ENCODE data around the gene PPP1R12C.
"Not testable (repeated sequence)": the region's sequence is repeated elsewhere in the genome, so short reads cannot be mapped to it uniquely, and the experiment has no call there.

The PPP1R12C gene

DNA sequence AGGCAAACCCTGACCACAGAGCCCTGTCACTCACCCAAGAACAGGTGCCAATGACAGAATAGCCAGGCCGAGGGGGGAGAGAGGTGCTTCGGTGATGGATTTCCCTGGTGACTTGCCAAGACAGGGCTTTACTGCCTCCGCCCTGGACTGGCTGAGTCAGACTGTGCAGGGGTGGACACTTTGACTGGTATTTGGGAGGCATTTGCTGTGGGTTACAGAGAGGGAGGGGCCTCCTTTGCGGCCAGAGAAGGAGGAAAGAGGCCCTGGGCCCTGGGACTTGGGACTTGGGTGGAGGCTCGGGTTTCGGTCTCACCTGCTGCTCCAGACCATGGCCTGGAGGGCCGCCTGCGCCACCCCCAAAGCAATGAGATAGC lies 46.3 kb downstream of the PPP1R12C start:
- no peak for DNase-seq (ENCODE audit: low spot score)

DNA sequence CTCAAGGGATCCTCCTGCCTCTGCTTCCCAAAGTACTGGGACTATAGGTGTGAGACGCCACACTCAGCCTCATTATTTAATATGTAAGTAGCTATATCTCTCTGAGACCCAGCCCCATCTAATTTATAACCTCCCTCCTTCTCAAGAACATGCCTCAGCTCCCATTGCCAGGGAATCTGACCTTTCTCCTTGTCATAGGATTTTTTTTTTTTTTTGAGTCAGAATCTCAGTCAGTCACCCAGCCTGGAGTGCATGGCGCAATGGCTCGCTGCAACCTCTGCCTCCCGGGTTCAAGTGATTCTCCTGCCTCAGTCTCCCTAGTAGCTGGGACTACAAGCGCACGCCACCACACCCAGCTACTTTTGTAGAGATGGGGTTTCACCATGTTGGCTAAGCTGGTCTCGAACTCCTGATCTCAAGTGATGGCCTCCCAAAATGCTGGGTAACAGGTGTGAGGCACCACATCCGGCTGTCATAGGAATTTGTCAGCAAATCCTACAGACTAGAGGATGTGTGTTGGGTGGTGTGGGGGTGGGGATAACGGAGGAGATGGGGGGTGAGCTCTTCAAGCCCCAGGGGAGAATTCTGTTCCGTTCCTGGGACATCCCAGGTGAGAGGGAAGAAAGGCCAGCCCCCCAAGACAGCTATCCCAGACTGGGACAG lies 46.8 kb downstream of the PPP1R12C start:
- DNase-seq (ENCODE audit: low spot score), result no peak

DNA sequence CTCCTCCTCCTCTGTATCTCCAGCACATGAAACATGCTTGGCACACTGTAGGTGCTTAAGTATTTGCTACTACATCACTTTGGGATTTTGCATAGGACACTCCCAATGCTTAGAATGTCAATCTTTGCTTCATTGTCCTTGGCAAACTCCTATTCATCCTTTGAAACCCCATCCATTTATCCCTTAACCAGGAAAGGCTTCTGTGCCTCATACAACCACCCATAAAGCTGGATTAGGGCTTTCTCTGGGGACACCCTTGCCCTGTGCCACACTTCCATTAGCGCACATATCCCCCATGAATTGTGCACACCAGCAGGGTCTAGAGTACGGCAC lies 47.6 kb downstream of the PPP1R12C start:
- no peak for DNase-seq (ENCODE audit: low spot score)

DNA sequence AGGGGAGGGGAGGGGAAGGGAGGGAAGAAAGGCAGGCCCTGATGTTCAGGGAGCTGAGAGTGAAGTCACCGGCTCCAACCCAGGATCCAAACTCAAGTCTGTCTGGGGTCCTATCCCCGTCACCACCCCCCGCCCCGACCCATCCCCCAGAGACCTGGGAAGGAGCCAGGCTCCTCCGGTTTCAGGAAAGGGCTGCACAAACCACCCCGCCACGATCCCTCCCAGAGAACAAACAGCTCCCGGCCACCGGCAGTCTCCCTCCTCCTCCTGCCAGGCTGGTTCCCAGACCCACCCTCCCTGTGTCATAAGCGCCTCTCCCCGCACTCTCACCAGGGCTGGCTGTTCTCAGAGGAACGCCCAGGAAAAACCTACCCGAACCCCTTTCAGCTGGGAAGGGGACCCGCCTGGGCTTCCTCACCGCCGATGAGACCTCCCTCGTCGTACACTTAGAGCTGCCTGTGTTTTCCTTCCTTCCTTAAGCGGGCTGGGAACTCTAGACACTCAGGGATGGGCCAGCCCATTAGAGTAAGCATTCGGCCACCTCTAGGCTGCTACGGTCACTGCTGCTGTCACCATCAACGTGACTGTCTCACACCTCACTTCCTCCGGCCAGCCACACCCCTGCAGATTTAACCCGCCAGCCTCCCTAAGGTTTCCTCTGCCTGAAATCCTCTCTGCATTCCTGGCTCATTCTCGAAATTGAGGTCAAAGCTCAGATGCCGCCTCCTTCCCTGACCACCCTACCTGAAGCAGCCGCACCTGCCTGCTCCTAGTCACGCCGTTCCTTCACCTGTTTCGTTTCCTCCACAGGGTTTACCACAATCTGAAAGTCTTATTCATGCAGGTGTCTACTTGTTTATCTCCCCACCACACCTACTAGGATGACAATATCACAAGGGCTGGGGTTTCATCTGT lies 48.2 kb downstream of the PPP1R12C start:
- no peak for DNase-seq (ENCODE audit: low spot score)

DNA sequence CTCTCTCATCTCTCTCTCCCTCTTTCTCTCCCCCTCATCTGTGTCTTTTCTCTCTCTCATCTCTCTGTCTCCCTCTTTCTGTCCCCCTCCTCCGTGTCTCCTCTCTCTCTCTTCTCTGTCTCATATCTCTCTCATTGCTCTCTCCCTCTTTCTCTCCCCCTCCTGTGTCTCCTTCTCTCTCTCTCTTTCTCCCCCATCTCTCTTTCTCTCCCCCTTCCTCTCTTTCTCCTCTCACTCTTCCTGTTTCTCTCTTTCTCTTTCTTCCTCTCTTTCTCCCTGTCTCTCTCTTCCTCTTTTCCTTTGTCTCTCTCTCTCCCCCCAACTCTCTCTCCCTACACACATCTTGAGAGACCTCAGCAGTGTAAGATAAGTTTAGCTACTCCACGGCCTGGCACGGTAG lies 49.6 kb downstream of the PPP1R12C start:
- no peak for DNase-seq (ENCODE audit: low spot score)

DNA sequence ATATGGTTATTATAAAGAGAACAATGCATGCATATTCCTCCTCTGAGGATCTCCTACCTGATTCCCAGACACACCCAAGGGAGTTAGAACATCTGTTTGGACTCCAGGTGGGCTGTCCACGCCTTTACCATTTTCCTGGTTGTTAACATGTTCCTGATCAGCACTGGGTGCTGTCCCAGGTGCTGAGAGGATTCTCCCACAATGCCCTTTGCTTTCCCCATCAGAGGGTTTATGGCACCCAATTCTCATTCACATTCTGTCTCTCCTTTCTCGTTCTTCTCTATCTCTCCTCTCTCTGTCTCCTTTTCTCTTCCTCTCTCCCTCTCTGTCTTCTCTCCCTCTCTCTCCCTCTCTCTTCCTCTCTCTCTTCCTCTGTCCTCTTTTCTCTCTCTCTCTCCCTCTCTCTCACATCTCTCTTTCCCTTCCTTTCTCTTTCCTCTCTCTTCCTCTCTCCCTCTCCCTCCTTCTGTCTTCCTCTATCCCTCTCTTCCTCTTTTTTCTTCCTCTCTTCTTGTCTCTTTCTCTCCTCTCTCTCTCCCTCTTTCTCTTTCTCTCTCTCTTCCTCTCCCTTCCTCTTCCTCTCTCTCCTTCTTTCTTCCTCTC lies 51.2 kb downstream of the PPP1R12C start:
- no peak for DNase-seq (ENCODE audit: low spot score)

DNA sequence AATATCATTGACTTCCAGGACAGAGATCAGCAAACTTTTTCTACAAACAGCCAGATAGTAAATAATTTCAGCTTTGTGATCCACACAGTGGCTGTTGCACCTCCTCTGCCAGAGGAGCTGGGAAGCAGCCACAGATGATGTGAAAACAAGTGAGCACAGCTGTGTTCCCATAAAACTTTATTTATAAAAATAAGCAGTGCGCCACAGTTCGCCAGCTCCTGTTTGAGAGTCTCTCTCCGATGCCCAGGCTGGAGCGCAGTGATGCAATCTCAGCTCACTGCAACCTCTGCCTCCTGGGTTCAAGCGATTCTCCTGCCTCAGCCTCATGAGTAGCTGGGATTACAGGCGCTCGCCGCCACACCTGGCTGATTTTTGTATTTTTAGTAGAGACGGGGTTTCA lies 51.9 kb downstream of the PPP1R12C start:
- not testable (repeated sequence) for DNase-seq (ENCODE audit: low spot score)

DNA sequence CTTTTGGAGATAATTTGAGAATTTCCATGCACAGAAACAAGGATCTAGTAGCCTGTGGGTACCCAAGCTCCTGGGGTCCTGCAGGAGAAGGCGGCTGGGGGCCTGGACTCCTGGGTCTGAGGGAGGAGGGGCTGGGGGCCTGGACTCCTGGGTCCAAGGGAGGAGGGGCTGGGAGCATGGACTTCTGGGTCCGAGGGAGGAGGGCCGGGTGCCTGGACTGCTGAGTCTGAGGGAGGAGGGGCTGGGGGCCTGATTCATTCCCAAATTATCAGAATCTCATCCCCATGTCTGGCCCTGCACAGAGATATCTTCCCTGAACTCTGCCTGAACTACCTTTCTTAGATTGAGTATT lies 54.0 kb downstream of the PPP1R12C start:
- no peak for DNase-seq (ENCODE audit: low spot score)

DNA sequence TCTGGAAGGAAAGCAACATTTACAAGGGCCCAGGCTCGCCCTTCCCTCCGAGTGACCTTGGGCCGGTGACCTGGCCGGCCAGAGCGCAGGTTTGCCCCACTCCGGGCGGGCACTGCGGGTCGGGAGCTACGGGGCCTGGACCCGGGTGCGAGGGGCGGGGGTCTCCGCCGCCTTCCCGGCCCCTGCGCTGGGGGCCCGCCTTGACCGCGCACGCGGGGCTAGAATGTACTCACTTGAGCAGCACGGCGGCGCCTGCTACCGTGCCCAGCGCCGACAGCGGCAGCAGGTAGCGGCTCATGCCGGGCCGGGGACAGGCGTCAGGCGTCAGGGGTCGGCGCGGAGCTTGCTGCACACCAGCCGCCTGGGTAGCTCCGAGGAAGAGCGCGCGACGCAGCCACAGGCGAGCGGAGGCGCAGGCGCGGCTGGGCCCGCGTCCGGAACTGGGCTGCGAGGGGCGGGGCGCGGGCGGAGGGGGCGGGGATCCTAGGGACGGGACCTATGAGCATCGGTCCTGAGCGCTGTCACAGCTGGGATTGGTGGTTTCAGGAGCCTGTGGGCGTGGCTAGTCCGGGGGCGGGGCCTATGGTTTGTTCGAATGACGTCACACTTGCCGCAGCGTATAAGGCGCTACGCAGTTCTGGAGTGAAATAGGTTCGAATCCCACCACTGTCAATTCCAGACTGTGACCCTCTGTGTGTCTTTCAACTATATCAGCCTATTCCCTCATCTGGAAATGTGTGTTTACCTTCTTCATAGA lies 54.5 kb downstream of the PPP1R12C start, which contains the start of gene RDH13:
Gene RDH13, minus strand, starts transcription at position 414 of the 757 bp plus-strand sequence. Its CDS starts 116 bp downstream, at position 298.
- peak; percentile 96 for DNase-seq (ENCODE audit: low spot score)

DNA sequence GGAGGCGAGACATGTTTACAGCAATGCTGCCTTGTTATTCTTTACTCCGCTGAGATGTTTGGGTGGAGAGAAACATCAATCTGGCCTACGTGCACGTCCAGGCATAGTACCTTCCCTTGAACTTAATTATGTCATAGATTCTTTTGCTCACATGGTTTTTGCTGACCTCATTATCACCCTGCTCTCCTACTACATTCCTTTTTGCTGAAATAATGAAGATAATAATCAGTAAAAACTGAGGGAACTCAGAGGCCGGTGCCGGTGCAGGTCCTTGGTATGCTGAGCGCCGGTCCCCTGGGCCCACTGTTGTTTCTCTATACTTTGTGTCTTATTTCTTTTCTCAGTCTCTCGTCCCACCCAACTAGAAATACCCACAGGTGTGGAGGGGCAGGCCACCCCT lies 57.1 kb downstream of the PPP1R12C start:
- DNase-seq (ENCODE audit: low spot score), result not testable (repeated sequence)

DNA sequence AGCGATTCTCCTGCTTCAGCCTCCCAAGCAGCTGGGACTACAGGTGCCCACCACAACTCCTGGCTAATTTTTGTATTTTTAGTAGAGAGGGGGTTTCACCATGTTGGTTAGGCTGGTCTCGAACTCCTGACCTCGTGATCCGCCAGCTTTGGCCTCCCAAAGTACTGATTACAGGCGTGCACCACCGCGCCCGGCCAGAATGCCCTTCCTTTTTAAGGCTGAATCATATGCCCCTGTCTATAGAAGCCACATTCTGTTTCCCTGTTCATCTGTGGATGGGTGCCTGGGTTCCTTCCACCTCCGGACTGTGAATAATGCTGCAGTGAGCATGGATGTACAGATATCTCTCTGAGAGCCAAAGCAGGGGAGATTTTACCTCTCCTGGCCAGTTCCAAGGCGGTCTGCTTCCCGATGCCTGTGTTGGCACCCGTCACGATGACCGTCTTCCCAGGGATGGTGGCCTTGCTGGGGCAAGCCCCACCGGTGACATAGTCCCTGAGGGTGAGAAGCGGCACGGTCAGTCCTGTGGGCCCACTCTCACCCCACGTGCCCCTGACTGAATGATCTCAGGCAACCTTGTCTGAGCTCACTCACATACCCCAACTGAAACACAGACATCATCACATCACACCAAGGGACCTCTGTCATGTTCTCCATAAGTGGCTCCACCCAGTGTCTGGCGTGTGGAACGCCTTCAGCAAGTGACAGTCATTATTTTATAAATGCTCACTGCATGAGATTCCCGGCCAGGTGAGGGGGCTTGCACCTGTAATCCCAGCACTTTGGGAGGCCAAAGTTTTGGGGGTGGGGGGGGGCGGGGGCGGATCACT lies 58.4 kb downstream of the PPP1R12C start:
- no peak for DNase-seq (ENCODE audit: low spot score)

DNA sequence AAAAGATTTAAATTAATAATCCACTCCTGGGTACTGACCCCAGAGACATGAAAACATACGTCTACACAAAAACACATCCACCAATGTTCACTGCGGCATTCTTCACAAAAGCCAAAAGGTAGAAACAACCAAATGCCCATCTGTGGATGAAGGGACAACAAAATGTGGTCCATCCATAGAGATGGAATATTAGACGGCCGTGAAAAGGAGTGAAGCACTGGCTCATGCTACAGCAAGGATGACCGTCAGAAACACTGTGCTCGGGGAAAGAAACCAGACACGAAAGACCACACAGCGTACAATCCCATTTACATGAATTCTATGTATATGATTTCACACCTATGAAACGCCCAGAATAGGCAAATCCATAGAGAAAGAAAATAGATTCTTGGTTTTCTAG lies 60.6 kb downstream of the PPP1R12C start:
- DNase-seq (ENCODE audit: low spot score), result no peak

DNA sequence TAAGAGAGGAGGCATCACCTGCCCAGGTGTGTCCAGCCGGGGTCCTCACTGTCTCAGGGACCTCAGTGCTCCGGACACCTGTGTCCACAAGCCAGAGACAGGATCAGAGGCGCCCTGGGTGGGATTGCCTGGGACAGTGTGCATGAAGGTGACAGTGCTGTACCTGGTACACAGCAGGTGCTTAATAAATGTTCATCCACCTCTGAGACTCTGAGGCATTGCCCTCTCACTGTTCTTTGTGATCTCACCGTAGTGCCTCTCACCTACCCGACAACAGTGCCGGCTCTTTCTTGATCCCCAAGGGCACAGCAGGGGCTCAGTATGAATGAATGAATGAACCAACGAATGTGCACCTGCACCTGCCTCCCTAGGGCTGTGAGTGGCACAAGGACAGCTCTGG lies 63.7 kb downstream of the PPP1R12C start:
- DNase-seq (ENCODE audit: low spot score), result no peak

DNA sequence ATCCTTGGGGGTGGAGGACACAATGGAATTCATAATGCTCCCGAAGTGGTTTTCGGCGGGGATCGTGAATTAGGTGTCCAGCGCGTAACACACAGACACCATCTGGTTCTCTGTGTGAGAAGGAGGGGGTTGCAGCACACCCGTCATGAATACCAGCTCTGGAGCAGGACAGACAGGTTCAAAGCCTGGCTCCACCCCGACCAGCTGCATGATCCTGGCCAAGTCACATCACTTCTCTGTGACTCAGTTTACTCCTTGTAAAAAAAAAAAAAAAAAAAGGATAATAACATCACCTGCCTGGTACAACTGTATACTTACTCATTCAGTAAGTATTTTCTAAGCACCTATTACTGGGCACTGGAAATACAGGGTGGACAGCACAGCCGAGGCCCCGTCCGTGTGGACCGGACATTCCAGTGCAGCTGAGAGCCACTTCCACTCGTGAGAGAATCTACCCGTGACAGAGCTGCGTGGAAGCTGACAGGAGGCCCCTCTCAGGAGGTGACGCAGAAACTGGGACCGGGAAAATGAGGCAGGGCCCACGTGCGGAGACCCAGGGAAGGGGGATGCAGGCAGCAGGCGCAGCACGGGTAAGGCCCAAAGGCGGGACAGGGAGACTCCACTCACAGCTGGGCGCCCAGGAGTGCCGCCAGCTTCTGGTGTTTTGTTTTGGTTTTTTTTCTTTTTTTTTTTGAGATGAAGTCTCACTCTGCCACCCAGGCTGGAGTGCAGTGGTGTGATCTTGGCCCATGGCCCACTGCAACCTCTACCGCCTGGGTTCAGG lies 66.5 kb downstream of the PPP1R12C start:
- DNase-seq (ENCODE audit: low spot score), result no peak

DNA sequence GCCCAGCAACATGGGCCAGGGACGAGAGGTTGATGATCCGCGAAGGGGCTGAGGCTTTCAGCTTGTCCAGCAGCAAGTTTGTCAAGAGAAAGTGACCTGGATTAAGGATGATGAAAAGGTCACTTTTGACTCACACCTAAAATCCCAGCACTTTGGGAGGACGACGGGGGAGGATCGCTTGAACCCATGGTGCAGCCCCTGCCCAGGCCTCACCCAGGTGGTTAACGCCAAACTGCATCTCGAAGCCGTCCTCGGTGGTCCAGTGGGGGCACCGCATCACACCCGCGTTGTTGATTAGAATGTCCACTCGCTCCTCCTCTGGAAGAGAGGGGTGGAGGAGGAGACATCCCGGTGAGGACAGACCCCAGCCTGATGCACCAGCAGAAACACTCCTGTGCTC lies 69.0 kb downstream of the PPP1R12C start:
- no peak for DNase-seq (ENCODE audit: low spot score)

DNA sequence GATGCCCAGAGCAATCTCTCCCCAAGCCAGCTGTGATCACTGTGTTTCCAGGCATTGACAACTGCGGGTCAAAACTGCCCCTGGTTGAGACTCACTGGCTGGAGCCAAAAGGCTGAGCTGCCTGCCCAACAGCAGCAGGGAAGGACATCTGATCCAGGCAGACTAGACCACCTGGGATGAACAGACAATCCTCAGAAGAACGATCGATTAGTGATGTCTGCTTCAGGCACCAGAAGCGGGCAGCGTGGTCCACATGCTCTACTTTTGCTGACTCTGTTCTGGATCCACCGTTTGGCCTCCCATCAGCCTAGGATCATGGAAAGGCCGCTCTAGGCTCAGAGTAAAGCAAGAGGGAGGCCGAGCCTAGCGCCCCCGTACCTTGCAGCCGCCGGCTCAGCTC lies 69.5 kb downstream of the PPP1R12C start:
- no peak for DNase-seq (ENCODE audit: low spot score)

DNA sequence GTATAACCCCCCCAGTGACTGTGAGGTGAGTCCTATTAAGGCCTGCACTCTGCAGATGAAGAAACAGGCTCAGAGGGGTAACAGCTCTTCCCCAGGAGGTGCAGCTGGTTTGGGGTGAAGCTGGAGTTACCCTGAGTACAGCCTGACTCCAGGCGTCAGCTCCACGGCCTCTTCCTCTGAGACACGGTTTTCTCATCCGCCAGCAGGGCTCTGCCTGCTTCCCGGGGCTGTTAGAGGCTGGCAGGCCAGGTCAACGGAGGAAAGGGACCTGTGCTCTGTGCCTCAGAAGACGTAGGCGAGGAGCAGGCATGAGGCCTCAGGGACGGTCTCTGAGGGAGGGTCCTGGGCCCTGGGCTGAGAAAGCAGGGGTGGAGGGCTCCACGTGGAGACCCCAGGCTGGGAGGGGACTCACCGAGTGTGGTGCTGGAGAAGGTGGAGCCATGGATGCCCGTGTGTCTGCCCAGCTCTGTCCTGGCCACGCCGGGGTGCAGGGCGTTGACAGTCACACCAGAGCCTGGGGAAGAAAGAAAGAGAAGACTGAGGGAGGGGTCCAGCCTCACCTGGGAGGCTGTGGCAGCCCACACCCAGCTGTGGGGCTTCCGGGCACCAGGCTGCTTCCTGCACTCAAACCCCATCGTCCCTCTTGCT lies 70.3 kb downstream of the PPP1R12C start:
- DNase-seq (ENCODE audit: low spot score), result no peak

DNA sequence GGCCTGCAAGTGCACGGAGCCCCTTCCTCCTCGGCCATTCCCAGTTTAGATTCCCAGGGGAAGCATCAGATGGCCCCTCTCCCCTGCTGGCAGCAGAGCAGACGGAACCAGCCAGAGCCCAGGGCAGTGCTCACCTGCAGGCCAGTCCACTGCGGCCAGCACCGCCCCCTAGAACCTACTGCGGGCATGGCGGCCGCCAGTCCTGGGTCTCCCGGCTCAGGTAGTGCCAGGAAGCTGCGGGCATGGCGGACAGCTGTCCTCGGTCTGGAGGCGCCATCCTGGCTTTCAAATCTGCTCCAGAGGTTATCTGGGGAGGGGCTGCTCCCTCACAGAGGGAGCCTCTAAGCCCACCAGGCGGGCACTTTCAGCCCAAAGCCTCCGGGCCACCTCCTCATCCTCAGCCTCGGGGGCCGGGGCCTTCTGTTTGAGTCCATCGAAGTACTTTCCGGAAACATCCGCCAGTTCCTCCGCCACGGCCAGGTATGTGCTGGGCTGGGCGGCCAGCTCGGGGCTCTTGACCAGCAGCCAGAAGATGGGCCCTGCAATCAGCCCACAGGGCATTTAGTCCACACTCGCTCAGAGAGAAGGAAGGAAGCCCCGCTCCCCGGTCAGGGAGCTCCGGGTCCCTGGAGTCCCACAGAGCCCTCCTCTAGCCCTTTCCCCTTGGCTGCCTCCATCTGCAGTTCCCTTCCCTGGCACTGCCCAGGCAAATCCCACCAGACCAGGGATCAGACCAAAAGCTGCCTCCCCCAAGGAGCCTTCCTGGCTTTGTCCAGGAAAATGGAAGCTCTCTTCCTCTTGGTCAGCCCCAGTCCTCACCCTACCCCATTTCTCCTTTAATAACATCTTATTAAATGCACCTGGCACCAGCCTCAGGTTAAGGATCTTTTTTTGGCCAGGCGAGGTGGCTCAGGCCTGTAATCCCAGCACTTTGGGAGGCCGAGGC lies 72.4 kb downstream of the PPP1R12C start:
- DNase-seq (ENCODE audit: low spot score), result no peak

DNA sequence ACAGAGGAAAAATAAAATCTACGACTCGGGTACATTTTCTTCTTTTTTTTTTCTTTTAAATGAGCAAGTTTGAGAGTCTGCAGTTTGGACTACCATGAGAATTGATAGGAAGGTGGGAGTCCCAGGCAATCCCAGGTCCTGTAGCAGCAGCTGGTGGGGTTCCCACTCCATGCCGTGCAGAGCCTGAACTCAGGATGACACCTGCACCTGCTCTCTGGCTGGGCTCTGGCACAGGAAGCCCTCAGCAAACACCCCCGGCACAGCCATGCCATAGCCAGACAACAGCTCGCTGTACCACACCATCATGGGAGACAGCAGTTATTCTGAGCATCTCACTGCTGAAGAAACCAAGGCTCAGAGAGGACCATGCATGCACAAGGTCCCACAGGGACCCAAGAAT lies 73.2 kb downstream of the PPP1R12C start:
- DNase-seq (ENCODE audit: low spot score), result no peak
